Heart left ventricle (tissue), 16 donors: Measurements from ENCODE around the gene DOK3. TPM values are rescaled to one million over a fixed set of nuclear protein-coding genes. Genes with fewer than 3 reads are reported as not detected.

Experiments
- ATAC-seq, 4 donors: fragments of 200-7000 bp; cut with Tn5 transposase; one replicate each; pipeline ENCODE4 v1.9.1; 2020 to 2022; ENCODE audit warnings: moderate library complexity in 4 of 4, mild to moderate bottlenecking in 3 of 4, moderate number of reproducible peaks in 1 of 4
- DNase-seq, 5 donors: peaks; one replicate each; pipeline ENCODE4 v3.0.0-alpha.2; 2020
- H3K27ac ChIP-seq, 12 donors: fragments of 200-600 bp; sonication (generic) in 4 of 12; one replicate each; pipeline versions ENCODE4 v1.5.0 to v1.8.0; 2016 to 2022; ENCODE audit warnings: mild to moderate bottlenecking in 2 of 12
- H3K27me3 ChIP-seq, 9 donors: fragments of 200-600 bp; sonication (generic) in 2 of 9; one replicate each; pipeline versions ENCODE4 v1.5.1 to v1.8.0; 2016 to 2022; ENCODE audit warnings: mild to moderate bottlenecking in 3 of 9
- H3K36me3 ChIP-seq, 9 donors: fragments of 200-600 bp; sonication (generic) in 2 of 9; one replicate each; pipeline versions ENCODE4 v1.5.0 to v1.8.0; 2018 to 2022; ENCODE audit warnings: mild to moderate bottlenecking in 2 of 9
- H3K4me1 ChIP-seq, 12 donors: fragments of 200-600 bp; sonication (generic) in 4 of 12; one replicate each; pipeline versions ENCODE4 v1.5.0 to v1.8.0; 2016 to 2022; ENCODE audit warnings: mild to moderate bottlenecking in 3 of 12
- H3K4me3 ChIP-seq, 12 donors: fragments of 200-600 bp; sonication (generic) in 4 of 12; one replicate each; pipeline versions ENCODE4 v1.5.0 to v1.8.0; 2017 to 2022; ENCODE audit warnings: mild to moderate bottlenecking in 9 of 12, moderate library complexity in 4 of 12
- H3K9me3 ChIP-seq, 12 donors: fragments of 200-600 bp; sonication (generic) in 4 of 12; one replicate each; pipeline versions ENCODE4 v1.5.0 to v1.8.0; 2016 to 2022; ENCODE audit warnings: mild to moderate bottlenecking in 1 of 12
- CTCF ChIP-seq, 12 donors: fragments of 200-600 bp; sonication (generic) in 4 of 12; IDR thresholded peaks; one replicate each; pipeline versions ENCODE4 v1.5.0 to v1.8.0; 2018 to 2022; ENCODE audit warnings: antibody characterized with exemption in 12 of 12, mild to moderate bottlenecking in 5 of 12
- POLR2A ChIP-seq, 2 donors: fragments of 450-650 bp; IDR thresholded peaks; one replicate each; pipeline ENCODE4 v1.6.1; 2017; ENCODE audit warnings: antibody characterized with exemption in 2 of 2, mild to moderate bottlenecking in 2 of 2, moderate library complexity in 2 of 2
- WGBS, 4 donors: extraction: QIAGEN DNeasy Blood & Tissue Kit in 2 of 4; methylation state at CpG; one replicate each; pipeline versions ENCODE4 v1.1.5 to v1.1.7; 2013 to 2018; 5-methylcytosine and 5-hydroxymethylcytosine counted together
- intact Hi-C, 10 donors: fragments of 100-400 bp; cut with DNase I; formaldehyde crosslinking; loops; one replicate each; pipeline versions ENCODE4 v1.11.1 to v1.14.2; 2022
- polyA plus RNA-seq, 2 donors: library from polyadenylated mRNA; stranded (reverse); fragments of 200-250 nt; gene quantifications; one replicate each; pipeline ENCODE4 v1.2.3, GENCODE V29; 2013
- total RNA-seq, 9 donors: library from RNA; depleted of rRNA in 2 of 9; stranded (reverse); fragments of >200 nt in 2 of 9; fragmentation: NEBNext Ultra II Directional in 3 of 9; extraction: Animal tissue kit (Norgen Biotek cat#: 25700) in 3 of 9; gene quantifications; one replicate each; pipeline versions ENCODE4 v1.1.0 to v1.2.4, GENCODE V29; 2016 to 2023
- donor health status: ischemic (EF 13 %, LVEDD 7.1; RV severe dilation, severe dysfunction).
- donor health status: healthy with polysubstance abuse.
- donor health status: DM: no; HTN: yes; CAD: no.
- donor health status: DM: no; HTN: no; CAD: no.
- donor health status: ischemic (EF 25% LVEDD 6.9; RV normal size, moderate dysfunction).
- donor health status: ischemic (EF 25% LVEDD 5.7; RV mildly dilated, moderate dysfunction).
- donor health status: healthy.
- donor health status: DM: yes; HTN: yes; CAD: no.
- donor health status: ischemic (EF 35%, LVEDD 5.7; RV mildly dilated, moderate dysfunction).
- donor health status: nonischemic (EF 11% LVEDD 7.7; RV severe dilation, severe dysfunction).
- donor health status: DM: yes; HTN: yes; CAD: no.
- donor health status: PGD.
- donor health status: ischemic (EF 29% LVEDD 5.4; RV normal size, mild dysfunction).
- donor health status: nonischemic (EF 23%, LVEDD 6.1; RV moderate dilation, normal function).

DOK3 gene
- total and polyA plus RNA-seq, 11 donors, result 0.77 to 23.8 (median 2.7) TPM

- intact Hi-C loops, result loop anchor here in 1 of 10 donors (10.0 kb wide), 1 partner anchor 49 kb away; the partner anchor contains the start of gene TMED9
- WGBS, 4 donors, result 63 to 88% (median 79%) methylated on average over 1 of the region's 1 CpG
- Histone ChIP-seq H3K27ac (peak overlapping the region in 11 of 12 donors; percentile 27 to 85 (median 71)), H3K9me3 (no peaks in the 10 kb centered on the region), H3K36me3 (peaks cover 0 to 24% (median 8%) of the 10 kb centered on the region in 9 donors), H3K27me3 (no peaks in the 10 kb centered on the region), H3K4me3 (no peak overlapping the region), H3K4me1 (peaks cover 9 to 78% (median 61%) of the 10 kb centered on the region in 12 donors)
- ATAC-seq (peak; percentile 38 to 85 (median 78)), DNase-seq (peak in 2 of 5 donors; percentile 69 to 72)
- TF ChIP-seq CTCF (IDR thresholded peaks at IDR 0.05) (no peak), POLR2A (IDR thresholded peaks at IDR 0.05) (no peak)
Observed at GRCh38 chr5:177546258-177546741, 36.7 kb upstream of the DOK3 start.

- Histone ChIP-seq H3K36me3 (peaks cover 0 to 17% (median 3%) of the 10 kb centered on the region in 9 donors), H3K9me3 (no peaks in the 10 kb centered on the region), H3K27ac (peak overlapping the region in 11 of 12 donors; percentile 27 to 85 (median 71)), H3K4me1 (peaks cover 9 to 76% (median 61%) of the 10 kb centered on the region in 12 donors), H3K4me3 (no peak overlapping the region), H3K27me3 (no peaks in the 10 kb centered on the region)
- intact Hi-C loops, result loop anchor here in 1 of 10 donors (10.0 kb wide), 1 partner anchor 49 kb away; the partner anchor contains the start of gene TMED9
- DNase-seq, result peak in 4 of 5 donors; percentile 61 to 75 (median 66)
- peak; percentile 74 to 85 (median 82) for ATAC-seq
- WGBS, 4 donors, result 45 to 76% (median 51%) methylated on average over 4 of the region's 4 CpGs
- TF ChIP-seq CTCF (IDR thresholded peaks at IDR 0.05) (no peak), POLR2A (IDR thresholded peaks at IDR 0.05) (no peak)
Observed at GRCh38 chr5:177545487-177546257, 36.0 kb upstream of the DOK3 start.

- no peaks in the 10 kb centered on the region for H3K27me3 ChIP-seq
- H3K4me1 ChIP-seq, result peaks cover 13 to 84% (median 67%) of the 10 kb centered on the region in 12 donors
- DNase-seq, result no peak
- H3K36me3 ChIP-seq, result peaks cover 0 to 23% (median 9%) of the 10 kb centered on the region in 9 donors
- TF ChIP-seq POLR2A (IDR thresholded peaks at IDR 0.05) (no peak), CTCF (IDR thresholded peaks at IDR 0.05) (no peak)
- ATAC-seq, result no peak
- WGBS, 4 donors, result 88 to 96% (median 93%) methylated on average over 4 of the region's 4 CpGs
- H3K4me3 ChIP-seq, result no peak overlapping the region
- H3K9me3 ChIP-seq, result no peaks in the 10 kb centered on the region
- intact Hi-C loops, result loop anchor here in 1 of 10 donors (10.0 kb wide), 1 partner anchor 52 kb away; the partner anchor contains the start of gene TMED9
- H3K27ac ChIP-seq, result peak overlapping the region in 3 of 12 donors; percentile 7 to 75 (median 18)
Observed at GRCh38 chr5:177542816-177543465, 33.3 kb upstream of the DOK3 start.
